Stimulated activated memory B cell treated with anti-CD40 and anti-IgM and Interleukin-4, amounts not matched to agents 10 μg/mL and 1 μg/mL and 100 μg/mL, for 72 hours (primary cell): ENCODE data around the gene ACE.

ENCODE experiments used
- ATAC-seq: fragments of 150-1000 bp; cut with Tn5 transposase; 2 replicates; pipeline ENCODE4 v1.10.0; 2021
- H3K27ac Mint-ChIP-seq: one replicate; pipeline ENCODE4 v1.8.0; 2022; ENCODE audit warnings: mild to moderate bottlenecking, mixed read lengths
- H3K27me3 Mint-ChIP-seq: one replicate; pipeline ENCODE4 v1.8.0; 2022; ENCODE audit warnings: mixed read lengths
- H3K36me3 Mint-ChIP-seq: one replicate; pipeline ENCODE4 v1.8.0; 2022; ENCODE audit warnings: mixed read lengths
- H3K4me1 Mint-ChIP-seq: one replicate; pipeline ENCODE4 v1.8.0; 2022; ENCODE audit warnings: mixed read lengths
- H3K4me3 Mint-ChIP-seq: one replicate; pipeline ENCODE4 v1.8.0; 2022; ENCODE audit warnings: mild to moderate bottlenecking, moderate library complexity, mixed read lengths
- H3K9me3 Mint-ChIP-seq: one replicate; pipeline ENCODE4 v1.8.0; 2022; ENCODE audit warnings: mixed read lengths

ACE gene

DNA sequence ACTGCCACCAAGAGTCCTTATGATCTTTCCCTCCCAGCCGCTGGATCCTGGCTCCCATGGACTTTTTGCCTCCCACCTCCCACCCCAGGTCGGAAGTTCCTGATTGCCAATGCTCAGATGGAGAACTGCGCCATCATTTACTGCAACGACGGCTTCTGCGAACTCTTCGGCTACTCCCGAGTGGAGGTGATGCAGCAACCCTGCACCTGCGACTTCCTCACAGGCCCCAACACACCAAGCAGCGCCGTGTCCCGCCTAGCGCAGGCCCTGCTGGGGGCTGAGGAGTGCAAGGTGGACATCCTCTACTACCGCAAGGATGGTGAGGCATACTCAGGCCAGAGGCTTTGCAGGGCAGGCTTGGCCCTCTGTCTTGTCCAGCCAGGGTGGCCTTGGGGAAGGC is 47.2 kb downstream of the ACE start:
- Mint-ChIP-seq H3K4me3 (peak overlapping the region; percentile 1), H3K27me3 (peaks cover 63% of the 10 kb centered on the region), H3K9me3 (no peaks in the 10 kb centered on the region), H3K4me1 (peaks cover 8% of the 10 kb centered on the region), H3K27ac (no peak overlapping the region), H3K36me3 (no peaks in the 10 kb centered on the region)
- no peak for ATAC-seq

- Mint-ChIP-seq H3K36me3 (no peaks in the 10 kb centered on the region), H3K4me1 (peaks cover 8% of the 10 kb centered on the region), H3K27me3 (peaks cover 63% of the 10 kb centered on the region), H3K4me3 (no peak overlapping the region), H3K27ac (no peak overlapping the region), H3K9me3 (no peaks in the 10 kb centered on the region)
- ATAC-seq = no peak
Observed at GRCh38 chr17:63525190-63525946, 48.5 kb downstream of the ACE start.

DNA sequence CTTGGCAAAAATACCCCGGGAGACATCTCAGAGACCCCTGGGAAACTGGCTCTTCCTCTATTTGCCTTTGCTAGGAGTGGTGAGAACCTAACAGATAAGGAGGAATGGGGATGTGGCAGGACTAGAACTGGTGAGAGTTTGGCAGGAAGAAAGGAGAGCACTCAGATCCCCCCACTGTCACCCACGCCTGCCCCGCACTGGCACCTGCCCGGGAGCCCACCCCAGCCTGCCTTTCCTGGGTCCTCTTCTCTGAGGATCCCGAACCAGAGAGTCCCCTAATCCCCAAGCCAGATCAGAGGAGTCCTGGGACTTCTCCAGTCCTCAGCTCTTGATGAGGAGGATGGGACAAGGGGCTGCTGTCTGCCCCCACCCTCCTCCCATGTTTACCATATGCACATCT is 50.0 kb downstream of the ACE start:
- no peaks in the 10 kb centered on the region for H3K36me3 Mint-ChIP-seq
- H3K9me3 Mint-ChIP-seq = no peaks in the 10 kb centered on the region
- peaks cover 8% of the 10 kb centered on the region for H3K4me1 Mint-ChIP-seq
- H3K27ac Mint-ChIP-seq = no peak overlapping the region
- peaks cover 48% of the 10 kb centered on the region for H3K27me3 Mint-ChIP-seq
- ATAC-seq = no peak
- no peak overlapping the region for H3K4me3 Mint-ChIP-seq

- H3K27ac Mint-ChIP-seq = no peak overlapping the region
- peaks cover 8% of the 10 kb centered on the region for H3K4me1 Mint-ChIP-seq
- no peak overlapping the region for H3K4me3 Mint-ChIP-seq
- peaks cover 38% of the 10 kb centered on the region for H3K27me3 Mint-ChIP-seq
- H3K36me3 Mint-ChIP-seq = no peaks in the 10 kb centered on the region
- no peaks in the 10 kb centered on the region for H3K9me3 Mint-ChIP-seq
- no peak for ATAC-seq
Observed at GRCh38 chr17:63528183-63528582, 51.3 kb downstream of the ACE start.

GRCh38 chr17:63529711-63530556 is 53.1 kb downstream of the ACE start:
- ATAC-seq = no peak
- Mint-ChIP-seq H3K36me3 (no peaks in the 10 kb centered on the region), H3K27ac (no peak overlapping the region), H3K4me3 (no peak overlapping the region), H3K9me3 (no peaks in the 10 kb centered on the region), H3K27me3 (peaks cover 32% of the 10 kb centered on the region), H3K4me1 (no peaks in the 10 kb centered on the region)

DNA sequence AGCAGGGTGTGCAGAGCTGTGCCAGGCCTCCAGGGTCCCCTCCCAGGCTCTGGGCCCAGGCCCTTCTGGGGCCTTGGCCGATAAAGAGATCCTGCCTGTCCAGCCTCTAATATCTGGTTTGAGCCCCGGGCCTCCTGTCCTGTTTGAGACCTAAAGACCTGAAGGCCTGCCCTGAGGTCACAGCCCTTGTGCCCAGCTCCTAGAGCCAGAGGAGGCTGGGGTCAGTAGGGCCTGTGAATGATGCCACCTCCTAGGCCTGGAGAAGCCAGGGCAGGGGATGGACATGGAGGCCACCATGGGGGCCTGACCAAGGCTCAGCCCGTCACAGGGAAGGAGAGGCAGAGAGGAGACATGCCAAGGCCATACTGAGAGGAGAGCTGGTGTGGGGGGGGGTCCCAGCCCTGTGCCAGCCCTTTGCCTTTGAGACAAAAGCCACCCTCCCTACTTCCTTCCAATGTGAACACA is 53.7 kb downstream of the ACE start:
- H3K4me3 Mint-ChIP-seq = no peak overlapping the region
- peaks cover 32% of the 10 kb centered on the region for H3K27me3 Mint-ChIP-seq
- no peak overlapping the region for H3K27ac Mint-ChIP-seq
- H3K9me3 Mint-ChIP-seq = no peaks in the 10 kb centered on the region
- H3K36me3 Mint-ChIP-seq = no peaks in the 10 kb centered on the region
- no peaks in the 10 kb centered on the region for H3K4me1 Mint-ChIP-seq
- ATAC-seq = peak; percentile 4

DNA sequence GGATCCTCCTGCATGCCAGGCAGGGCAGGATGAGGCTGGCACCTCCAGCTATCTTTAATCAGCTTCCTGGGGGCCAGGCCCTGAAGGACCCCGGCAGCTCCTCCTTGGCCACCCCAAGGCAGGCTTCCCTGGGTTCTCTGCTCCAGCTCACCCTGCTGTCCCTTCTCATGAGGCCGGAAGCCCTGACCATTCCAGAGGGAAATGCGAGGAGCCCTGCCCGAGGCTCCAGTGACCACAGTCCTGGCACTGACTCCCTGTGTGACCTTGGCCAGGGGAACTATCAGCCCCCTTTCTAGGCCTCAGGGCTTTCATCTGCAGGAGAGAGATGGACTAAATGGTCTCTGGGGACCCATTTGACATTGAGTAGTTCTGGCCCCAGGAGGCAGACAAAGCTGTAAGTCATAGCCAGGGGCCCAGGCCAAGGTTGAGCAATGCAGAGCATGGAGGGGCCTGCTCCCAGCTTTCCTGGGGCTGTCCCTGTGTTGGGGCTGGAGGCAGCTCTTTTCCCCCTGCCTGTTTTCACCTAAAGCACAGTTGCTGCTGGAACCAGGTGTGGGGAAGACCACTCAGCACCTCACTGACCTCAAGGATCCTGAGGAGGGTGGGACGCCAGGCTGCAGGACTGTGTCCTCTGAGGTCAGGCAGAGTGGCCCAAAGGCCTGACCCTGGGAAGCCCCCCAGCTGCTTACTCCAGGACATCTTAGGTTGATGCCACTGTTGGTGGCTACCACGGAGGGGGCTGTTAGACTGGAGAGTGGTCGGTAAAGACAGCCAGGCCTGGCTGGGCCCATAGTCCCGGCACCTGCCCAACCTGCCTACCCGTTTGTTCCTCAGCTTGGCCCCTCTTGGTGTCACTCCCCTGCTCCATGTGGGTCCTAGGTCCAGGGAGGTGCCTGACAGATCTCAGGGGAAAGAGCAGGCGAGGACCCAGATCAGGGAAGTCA is 54.4 kb downstream of the ACE start:
- no peaks in the 10 kb centered on the region for H3K4me1 Mint-ChIP-seq
- H3K36me3 Mint-ChIP-seq = no peaks in the 10 kb centered on the region
- no peak overlapping the region for H3K4me3 Mint-ChIP-seq
- H3K27ac Mint-ChIP-seq = no peak overlapping the region
- H3K27me3 Mint-ChIP-seq = peaks cover 33% of the 10 kb centered on the region
- no peaks in the 10 kb centered on the region for H3K9me3 Mint-ChIP-seq
- ATAC-seq = no peak

- H3K27me3 Mint-ChIP-seq = peaks cover 39% of the 10 kb centered on the region
- H3K9me3 Mint-ChIP-seq = no peaks in the 10 kb centered on the region
- H3K4me3 Mint-ChIP-seq = no peak overlapping the region
- no peaks in the 10 kb centered on the region for H3K36me3 Mint-ChIP-seq
- no peak overlapping the region for H3K27ac Mint-ChIP-seq
- H3K4me1 Mint-ChIP-seq = peaks cover 4% of the 10 kb centered on the region
- ATAC-seq = no peak
Observed at GRCh38 chr17:63533433-63534077, 56.7 kb downstream of the ACE start.

DNA sequence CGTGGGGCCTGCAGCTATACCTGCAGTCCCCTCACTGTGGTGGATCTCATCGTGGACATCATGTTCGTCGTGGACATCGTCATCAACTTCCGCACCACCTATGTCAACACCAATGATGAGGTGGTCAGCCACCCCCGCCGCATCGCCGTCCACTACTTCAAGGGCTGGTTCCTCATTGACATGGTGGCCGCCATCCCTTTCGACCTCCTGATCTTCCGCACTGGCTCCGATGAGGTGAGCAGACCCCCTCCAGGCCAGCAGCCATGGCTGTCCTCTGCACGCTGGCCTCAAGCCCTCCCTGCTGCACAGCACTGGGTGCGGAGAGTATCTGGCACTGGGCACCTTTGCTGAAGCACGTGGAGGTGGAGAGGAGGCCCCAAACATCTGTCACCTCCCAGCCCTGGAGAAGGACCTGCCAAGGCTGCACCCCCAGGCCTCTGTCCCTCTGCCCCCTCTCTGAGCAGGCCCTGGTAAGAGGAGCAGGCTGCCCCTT is 57.3 kb downstream of the ACE start:
- Mint-ChIP-seq H3K36me3 (no peaks in the 10 kb centered on the region), H3K4me1 (peaks cover 6% of the 10 kb centered on the region), H3K9me3 (no peaks in the 10 kb centered on the region), H3K27me3 (peaks cover 44% of the 10 kb centered on the region), H3K4me3 (no peak overlapping the region), H3K27ac (no peak overlapping the region)
- ATAC-seq = no peak

GRCh38 chr17:63534816-63535455 is 58.1 kb downstream of the ACE start:
- Mint-ChIP-seq H3K27me3 (peaks cover 53% of the 10 kb centered on the region), H3K4me3 (no peak overlapping the region), H3K4me1 (peaks cover 6% of the 10 kb centered on the region), H3K9me3 (no peaks in the 10 kb centered on the region), H3K27ac (no peak overlapping the region), H3K36me3 (no peaks in the 10 kb centered on the region)
- no peak for ATAC-seq

- no peaks in the 10 kb centered on the region for H3K36me3 Mint-ChIP-seq
- H3K9me3 Mint-ChIP-seq = no peaks in the 10 kb centered on the region
- no peak overlapping the region for H3K4me3 Mint-ChIP-seq
- peaks cover 6% of the 10 kb centered on the region for H3K4me1 Mint-ChIP-seq
- peaks cover 60% of the 10 kb centered on the region for H3K27me3 Mint-ChIP-seq
- H3K27ac Mint-ChIP-seq = no peak overlapping the region
- ATAC-seq = no peak
Observed at GRCh38 chr17:63535640-63536039, 58.8 kb downstream of the ACE start.

GRCh38 chr17:63537001-63537400 is 60.1 kb downstream of the ACE start:
- no peak overlapping the region for H3K4me3 Mint-ChIP-seq
- peaks cover 6% of the 10 kb centered on the region for H3K4me1 Mint-ChIP-seq
- H3K27me3 Mint-ChIP-seq = peaks cover 64% of the 10 kb centered on the region
- H3K27ac Mint-ChIP-seq = no peak overlapping the region
- no peak for ATAC-seq
- no peaks in the 10 kb centered on the region for H3K36me3 Mint-ChIP-seq
- no peaks in the 10 kb centered on the region for H3K9me3 Mint-ChIP-seq

DNA sequence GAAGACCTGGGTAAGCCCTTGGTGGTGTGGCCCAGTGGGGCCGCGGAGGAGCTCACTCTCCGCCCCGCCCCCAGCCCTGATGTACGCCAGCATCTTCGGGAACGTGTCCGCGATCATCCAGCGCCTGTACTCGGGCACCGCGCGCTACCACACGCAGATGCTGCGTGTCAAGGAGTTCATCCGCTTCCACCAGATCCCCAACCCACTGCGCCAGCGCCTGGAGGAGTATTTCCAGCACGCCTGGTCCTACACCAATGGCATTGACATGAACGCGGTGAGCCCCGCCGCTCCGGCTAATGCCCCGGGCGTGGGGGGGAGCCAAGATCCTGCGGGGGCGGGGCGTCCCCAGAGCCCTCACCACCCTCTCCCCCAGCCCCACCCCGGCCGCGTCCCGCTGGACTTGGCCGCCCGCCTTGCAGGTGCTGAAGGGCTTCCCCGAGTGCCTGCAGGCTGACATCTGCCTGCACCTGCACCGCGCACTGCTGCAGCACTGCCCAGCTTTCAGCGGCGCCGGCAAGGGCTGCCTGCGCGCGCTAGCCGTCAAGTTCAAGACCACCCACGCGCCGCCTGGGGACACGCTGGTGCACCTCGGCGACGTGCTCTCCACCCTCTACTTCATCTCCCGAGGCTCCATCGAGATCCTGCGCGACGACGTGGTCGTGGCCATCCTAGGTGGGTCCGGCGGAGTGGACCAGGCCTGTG is 61.3 kb downstream of the ACE start:
- H3K27ac Mint-ChIP-seq = no peak overlapping the region
- H3K9me3 Mint-ChIP-seq = no peaks in the 10 kb centered on the region
- no peaks in the 10 kb centered on the region for H3K36me3 Mint-ChIP-seq
- peaks cover 64% of the 10 kb centered on the region for H3K27me3 Mint-ChIP-seq
- H3K4me3 Mint-ChIP-seq = peak overlapping the region; percentile 49
- ATAC-seq = peak; percentile 39
- H3K4me1 Mint-ChIP-seq = peaks cover 6% of the 10 kb centered on the region
